NCI-H774 (cell line): ENCODE data around the gene IL1RL2.

Experiments
- DNase-seq: peaks from one replicate; lab custom pipeline; 2025; lab: John Stamatoyannopoulos, UW

IL1RL2 gene

DNA sequence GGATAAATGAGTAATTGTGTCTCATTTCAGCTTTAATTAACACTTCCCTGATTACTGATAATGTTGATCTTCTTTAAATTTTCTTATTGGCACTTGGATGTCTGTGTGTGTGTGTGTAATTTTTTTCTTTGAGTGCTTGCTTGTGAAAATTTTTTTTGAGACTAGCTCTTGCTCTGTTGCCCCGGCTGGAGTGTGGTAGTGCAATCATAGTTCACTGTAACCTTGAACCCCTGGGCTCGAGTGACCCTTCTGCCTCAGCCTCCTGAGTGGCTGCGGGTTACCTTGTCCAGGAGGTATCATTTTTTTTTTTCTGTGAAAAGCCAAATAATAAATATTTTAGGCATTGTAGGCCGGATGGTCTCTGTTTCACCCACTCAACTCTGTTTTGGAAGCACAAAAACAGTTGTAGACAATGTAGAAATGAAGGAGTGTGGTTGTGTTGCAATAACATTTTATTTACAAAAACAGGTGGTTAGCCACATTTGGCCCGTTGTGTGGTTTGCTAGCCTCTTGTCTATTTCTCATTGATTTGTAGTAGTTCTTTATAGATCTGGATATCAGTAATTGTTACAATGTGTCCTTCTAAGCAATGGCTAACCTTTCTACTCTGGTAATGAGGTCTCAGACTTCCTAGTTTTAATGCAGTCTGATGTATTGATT, 7.9 kb downstream of the IL1RL2 start:
- DNase-seq = no peak

DNA sequence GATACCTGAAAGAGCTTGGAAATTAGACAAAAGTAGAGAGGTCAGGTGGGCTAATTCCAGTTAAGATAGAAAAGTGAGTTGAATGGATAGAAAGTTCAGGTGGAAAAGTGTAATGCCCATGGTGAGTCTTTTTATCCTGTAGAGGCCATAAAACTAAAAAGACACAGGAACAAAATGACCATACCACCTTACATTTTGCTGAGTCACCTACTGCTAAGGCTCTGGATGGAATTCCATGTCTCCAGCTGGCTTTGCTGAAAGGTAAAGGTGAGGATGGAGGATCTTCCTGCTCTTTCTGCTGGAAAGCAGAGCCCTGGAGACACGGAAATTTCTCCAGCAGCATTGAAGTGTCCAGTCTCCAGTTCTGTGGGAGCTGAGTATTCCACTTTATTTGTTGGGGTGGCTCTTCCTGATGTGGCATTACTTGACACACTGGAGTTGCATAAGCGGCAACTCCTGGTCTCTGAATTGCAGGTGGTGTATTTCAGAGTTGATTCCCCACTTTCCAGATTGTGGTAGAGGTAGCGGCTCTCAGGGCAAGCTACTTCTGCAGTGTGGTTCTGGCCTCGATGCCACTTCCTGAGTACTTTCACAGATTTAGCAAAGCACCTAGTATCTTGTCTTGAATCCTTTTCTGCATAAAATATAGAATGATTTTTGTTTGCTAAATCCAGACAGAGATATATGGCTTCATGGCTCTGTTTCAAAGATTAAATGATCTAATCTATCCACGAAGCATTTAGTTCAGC, 10.7 kb downstream of the IL1RL2 start:
- DNase-seq = no peak

DNA sequence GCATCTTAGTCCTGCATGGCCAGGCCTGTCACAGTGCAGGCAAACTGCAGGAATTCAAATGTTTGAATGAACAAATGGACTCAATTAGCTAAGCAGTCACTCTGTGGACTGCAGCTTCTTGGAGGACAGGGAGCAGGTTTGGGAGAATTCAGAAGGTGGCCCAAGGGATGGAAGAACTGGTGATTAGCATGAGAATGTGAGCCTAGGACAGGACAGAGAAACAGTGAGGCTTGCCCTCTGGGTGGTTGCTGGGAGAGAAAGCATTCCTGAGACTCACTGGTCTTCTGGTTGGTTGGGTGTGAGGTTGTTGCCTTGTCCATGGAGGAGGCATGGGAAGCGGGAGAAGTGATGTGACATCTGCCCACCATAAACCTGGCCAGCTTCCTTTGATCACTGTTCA, 13.7 kb downstream of the IL1RL2 start:
- DNase-seq = no peak

DNA sequence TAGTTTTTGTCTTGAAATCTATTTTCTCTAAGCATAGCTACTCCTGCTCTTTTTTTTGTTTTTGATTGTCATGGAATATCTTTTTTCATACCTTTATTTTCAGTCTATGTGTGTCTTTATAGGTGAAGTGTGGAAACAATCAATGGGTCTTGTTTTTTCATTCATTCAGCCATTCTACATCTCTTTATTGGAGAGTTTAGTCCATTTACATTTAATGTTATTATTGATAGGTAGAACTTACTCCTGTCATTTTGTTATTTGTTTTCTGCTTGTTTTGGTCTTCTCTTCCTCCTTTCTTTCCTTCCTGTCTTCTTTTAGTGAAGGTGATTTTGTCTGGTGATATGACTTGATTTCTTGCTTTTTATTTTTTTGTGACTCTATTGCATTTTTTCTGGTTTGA, 17.8 kb downstream of the IL1RL2 start:
- DNase-seq = no peak

DNA sequence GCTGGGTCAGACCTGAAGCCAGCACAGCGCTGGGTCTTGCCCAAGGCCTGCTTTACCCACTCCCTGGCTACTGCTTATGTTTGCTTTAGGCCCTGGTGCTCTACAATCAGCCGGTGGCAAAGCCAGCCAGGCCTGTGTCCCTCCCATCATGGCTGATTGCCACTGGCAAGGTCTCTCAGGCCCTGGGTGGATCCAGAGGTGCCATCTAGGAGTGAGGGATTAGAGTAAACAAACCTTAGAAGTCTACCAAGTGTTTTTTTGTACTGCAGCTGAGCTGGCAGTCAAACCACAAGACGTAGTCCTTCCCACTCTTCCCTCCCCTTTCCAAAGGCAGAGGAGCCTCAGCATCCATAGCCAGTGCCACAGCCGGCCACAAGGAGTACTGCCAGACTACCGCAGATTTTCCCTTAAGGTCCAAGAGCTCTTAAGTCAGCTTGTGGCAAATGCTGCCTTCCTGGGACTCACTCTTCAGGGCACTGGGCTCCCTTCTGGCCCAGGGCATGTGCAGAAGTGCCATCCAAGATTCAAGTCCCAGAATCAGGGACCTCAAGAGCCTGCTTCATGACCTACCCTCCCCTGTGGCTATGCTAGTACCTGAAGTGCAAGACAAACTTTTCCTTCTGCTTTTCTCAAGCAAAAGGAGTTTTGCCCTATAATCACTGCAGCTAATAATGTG, 20.0 kb downstream of the IL1RL2 start:
- no peak for DNase-seq

DNA sequence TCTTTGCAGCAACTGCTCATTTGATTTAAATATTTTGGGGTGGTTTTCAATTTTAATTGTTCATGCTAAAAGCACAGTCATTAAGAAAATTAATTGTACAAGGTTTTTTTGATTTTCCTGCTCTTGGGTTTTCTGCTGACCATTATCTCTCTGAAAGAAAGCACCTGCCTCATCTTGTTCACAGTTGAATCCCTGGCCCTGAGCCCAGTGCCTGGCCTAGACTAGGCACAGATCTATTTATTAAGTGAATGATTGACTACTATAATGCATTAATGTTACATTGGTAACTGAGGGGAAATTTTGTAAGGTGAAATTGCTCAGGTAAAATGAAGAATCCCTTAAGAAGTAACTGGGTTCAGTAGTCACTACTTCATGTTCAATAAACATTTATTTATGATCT, 22.0 kb downstream of the IL1RL2 start:
- DNase-seq = no peak

DNA sequence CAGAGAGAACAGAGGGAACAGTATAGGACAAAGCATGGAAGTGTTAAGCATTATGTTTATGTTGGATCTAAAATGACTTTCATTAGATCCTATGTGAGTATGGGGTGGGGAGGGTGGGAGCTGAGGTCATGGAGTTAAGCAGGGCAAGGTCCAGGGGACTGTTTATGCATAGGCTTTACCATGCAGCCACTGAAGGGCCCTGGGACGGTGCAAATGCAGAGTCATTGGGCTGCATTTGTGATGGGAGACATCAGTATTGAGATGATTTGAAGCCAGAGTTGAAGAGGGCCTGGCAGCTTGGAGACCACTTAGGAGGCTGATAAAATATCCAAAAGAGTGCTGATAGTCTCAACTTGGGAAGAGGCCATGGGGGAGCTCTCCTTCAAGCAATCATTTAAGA, 22.7 kb downstream of the IL1RL2 start:
- no peak for DNase-seq

DNA sequence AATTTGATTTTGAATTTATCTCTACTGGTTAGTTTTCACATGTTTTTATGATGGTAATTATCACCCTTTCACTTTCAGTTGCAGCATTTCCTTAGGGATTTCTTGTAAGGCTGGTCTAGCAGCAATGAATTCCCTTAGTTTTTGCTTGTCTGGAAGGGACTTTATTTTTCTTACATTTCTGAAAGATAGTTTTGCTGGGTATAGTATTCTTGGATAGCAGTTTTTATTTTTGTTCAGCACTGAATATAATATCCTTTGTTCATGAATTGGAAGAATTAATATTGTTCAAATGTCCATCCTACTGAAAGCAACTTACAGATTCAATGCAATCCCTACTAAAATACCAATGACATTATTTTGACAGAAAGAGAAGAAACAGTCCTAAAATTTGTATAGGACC, 30.2 kb downstream of the IL1RL2 start:
- no peak for DNase-seq

DNA sequence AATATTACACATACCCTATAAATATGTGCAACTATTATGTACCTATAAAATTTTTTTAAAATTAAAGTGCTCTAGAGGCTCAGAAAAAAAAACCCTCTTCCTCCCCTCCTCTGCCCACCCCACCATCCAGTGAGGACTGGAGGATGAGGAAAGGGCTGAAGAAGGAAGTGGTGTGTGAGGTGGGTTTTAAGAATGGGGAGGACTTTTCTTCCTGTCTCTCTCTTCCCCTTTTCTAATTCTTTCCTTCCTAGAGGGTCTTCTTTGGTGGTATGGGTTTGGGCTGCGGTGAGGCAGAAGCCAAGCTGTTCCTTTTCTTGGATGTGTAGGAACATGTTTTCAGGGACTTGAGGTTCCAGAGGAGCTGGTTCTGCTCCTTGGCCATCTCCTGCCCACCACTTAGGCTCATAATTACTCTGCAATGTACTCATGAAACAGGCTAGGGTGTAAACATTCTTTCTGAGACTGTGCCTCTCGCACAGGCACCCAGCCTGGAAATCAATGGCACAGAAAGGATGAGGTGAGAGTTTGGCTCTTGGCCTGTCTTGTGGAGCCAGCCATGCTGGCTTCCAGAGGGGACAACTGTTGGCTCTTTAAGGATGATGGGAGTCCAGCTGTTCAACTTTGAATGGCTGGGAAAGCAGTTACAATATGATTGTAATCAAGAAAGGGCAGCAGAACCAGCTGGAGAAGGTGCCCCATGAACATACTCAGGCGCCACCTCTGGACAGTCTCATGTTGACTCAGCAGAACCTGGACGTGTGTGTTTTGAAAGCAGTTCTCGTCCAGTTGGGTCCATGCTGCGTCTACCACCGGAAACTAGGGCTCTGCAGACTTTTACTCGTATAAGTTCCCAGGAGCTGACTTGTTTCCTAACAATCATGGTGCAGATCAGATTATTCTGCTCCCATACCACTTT, 38.3 kb downstream of the IL1RL2 start:
- no peak for DNase-seq

DNA sequence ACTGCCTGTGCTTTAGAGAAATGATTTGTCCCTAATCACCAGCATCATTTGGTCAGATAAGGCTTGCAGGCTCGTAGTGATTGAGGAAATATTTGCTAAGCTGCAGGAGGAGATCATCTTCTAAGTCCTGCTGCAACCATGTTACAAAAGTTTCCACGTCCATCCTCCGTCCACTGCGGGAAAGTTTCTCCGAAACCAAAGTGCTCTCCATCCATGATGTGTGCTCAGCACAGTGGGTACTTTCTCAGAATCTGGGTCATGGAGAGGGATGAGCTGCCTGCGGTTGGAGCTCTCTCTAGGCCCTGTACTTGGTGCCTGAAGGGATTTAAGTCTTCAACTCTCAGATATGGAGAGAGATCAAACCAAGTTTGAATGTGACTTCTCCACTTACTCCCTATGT, 39.3 kb downstream of the IL1RL2 start:
- DNase-seq = no peak

DNA sequence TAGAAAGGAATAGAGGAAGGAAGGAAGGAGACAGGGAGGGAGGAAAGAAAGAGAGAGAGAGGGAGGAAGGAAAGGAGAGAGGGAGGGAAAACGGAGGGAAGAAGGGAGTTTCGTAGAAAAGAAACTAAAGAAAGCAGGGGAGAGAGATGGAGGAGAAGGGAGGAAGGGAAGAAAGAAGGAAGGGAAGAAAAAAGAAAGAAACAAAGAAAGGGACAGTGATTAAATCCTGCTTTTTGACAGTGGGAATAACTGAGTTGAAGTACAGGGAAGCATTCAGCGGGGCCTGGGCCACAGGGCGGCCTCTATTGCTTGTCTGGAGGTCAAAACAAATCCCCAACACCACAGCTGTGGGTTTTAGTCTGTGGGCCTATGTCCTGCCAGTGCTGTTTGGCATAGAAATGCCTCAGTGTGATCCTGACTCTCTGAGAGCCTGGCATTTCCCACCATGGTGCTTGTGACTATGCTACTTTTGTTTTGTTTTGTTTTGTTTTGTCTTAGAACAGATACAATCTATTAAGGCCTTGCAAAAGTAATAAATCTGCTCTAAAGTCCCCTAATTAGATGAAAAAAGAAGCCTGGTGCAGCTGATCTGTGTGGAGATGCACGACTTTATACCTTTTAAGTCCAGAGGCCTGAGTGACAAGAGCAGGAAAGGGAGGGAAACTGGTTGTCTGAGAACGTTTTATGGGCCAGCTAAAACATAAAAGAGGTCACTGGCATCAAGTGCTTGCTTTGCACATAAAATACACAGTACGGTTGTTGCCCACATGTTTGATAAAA, 40.0 kb downstream of the IL1RL2 start:
- peak; percentile 10 for DNase-seq

DNA sequence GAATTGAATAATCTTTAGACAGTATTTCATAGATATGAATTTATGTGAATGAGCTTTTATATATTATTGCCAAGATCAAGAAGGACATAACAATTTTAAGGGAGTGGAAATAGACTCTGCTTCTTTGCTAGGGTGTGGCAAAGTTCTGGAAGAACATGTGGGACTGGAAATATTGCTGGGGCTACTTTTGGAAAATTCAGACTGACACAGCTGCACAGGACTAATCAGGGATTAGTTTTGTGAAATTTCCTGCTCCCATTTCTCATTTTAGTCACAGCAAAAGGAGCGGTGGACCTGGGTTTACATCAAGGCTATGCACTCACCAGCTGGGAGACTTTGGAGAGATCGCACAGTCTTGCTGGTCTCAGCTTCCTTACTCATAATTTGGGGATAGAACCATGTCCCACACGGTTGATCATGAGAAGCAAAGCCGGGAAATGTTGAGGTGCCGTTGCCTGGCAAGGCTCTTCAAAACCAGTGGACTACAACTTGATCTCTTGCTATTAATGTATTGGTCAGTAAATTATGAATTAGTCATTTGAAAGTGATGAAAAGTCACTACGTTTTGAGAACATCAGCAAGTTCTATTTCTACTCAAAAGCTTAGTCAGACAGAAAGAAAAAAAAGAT, 42.4 kb downstream of the IL1RL2 start:
- DNase-seq = no peak

DNA sequence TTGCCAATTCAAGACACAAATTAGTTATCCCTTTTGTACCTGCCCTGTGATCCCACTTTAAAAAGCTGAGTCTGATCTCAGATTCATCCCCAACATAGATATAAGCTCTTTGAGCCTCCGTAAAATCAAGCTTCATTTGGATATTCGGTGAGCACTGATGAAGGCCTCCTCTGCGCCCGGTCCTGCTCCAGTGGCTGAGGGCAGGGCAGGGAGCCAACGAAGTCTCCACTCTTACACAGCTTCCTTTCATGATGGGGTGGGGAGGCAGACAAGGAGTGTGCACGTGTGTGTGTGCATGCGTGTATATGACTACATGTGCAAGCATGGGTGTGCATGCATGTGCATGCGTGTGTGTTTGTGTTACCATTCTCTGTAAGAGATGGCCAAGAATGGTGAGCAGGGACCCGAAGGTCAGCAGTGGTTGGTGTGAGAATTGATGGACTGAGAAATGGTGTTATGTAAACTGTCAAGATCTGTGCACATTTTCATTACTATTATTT, 43.6 kb downstream of the IL1RL2 start:
- DNase-seq = no peak

DNA sequence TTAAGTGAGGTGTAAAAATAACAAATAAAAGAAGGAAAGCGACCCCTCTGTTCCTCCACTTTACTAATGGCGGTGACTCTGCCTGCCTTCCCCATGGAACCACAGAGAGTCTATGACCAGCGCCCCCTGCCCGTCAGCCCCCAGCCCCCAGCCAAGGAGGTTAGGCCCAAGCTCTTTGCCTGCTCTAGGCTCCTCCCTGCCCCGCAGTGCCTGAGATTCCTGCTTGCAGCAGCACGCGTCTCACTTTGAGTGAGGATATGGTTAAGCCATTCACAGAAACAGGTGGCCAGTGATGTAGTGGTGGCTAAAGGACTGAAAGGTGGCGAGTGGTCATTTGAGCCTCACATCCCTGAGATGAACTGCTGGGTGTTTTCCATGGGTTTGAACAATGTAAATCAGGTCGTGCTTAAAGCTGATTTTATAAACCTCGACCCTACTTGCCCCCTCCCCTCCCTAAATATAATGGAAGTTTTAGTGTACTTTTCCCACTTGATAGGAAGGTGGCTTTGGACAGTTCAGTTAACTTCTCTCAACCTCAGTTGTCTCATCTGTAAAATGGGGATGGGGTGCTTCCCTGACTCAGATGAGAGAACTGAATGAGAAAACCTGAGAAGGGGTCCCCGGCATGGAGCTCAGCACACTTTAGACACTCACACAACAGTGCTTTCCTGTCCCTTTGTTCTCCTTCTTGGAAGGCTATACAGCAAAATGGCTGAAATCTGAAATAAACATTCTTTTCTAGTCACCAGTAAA, 46.5 kb downstream of the IL1RL2 start:
- DNase-seq = no peak

DNA sequence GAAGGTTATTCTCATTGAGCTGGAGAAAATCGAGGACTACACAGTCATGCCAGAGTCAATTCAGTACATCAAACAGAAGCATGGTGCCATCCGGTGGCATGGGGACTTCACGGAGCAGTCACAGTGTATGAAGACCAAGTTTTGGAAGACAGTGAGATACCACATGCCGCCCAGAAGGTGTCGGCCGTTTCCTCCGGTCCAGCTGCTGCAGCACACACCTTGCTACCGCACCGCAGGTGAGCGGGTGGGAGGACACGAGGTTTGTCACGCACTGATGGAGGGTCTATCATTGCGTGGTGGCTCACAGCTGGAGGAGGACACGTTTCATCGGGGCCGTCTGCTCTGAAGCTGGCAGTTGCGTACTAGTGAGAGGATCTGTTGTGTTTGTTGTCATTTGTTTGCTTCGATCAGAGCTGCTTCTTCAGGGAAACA, 48.2 kb downstream of the IL1RL2 start:
- no peak for DNase-seq

DNA sequence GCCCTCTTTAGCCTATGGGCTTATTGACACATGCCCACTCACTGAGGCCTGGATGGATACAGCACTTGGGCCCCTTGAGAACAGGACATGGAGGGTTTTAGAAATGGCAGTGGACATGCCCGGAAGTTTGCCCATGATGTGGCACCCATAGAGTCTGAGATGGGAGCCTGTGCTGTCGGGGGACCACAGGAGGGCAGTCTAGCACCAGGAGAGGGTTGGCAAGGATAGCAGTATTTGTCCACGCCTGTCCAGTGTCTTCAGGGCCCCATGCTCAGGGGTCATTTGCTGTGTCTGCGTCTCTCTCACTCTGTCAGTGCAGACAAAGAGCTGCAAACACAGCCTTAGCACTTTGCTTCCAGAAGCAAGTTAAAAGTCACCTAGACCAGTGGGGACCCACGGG, 48.7 kb downstream of the IL1RL2 start:
- DNase-seq = no peak

DNA sequence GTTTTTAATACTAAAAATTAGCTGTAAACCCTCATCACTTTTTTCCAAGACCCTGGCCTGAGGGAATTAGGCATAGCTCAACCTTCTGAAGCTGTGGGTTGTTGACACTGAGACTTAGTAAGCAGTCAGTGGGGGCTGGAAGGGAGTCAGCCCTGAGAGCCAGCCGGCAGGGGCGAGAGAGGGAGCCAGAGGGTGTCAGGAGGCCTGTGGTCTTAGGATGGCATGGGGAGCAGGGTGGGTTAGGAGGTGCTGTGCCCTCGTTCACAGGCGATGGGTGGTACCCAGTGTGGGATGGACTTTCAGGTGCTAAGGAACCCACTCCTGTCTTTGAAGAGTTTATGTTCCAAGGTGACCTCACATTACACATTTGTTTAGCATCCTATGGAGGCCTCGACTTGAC, 49.3 kb downstream of the IL1RL2 start:
- DNase-seq = no peak

DNA sequence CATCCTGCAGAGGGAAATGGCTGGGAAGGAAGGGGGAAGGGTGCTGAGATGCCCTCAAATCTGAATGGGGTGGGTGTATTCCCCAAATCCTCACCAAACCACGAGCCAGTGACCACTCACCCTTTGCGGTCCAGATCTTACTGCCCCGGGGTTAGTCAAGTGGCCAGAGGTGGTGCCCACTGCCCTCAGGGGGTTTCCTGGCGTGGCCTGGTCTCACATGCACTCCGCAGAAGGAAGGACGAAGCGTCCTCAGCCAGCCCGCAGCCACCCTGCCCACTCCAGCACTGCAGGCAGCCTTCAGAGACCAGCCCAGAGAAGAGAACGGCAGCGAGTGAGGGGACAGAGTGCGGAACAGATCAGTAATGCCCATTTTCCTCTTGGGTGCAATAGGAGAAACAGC, 50.4 kb downstream of the IL1RL2 start:
- DNase-seq = no peak

DNA sequence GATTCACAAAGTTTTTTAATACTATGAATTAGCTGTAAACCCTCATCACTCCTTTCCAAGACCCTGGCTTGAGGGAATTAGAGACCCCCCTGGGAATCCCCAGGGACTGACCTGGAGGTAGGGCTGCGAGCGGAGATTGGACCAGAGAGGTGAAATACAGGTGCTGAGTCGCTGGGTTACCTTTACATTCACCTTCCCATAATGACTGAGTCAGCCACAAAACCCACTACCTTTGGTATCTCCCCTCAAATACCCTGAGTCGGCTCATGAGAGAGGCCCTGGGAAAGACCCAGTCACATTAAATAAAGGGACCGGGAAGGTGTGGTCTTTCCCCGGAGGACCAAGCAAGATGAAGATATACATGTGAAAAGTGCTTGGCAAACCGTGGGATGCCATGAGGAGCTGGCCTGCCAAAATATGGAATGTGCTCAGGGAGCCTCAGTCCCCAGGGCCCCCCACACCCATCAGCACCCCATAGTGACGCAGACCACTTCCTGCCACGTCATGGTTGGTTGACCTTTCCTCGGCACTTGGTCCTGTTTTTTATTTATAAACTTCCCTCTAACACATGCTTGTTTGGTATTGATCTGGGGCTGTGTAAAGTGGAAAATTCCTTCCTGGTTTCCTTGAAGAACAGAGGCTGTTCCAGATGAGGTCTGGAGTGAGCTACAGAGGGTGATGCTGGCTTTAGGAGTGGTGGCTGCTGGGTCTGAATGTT, 51.4 kb downstream of the IL1RL2 start:
- no peak for DNase-seq
